HG03103 (cell line): ENCODE results near the gene ADK.

Source experiments
- ATAC-seq: cut with Tn5 transposase; IDR thresholded peaks from one replicate; pipeline ENCODE4 v1.9.1; 2021; ENCODE audit warnings: low read depth; ENCODE audit not compliant: unreplicated experiment

Gene ADK

GRCh38 chr10:74400186-74400585 lies 249.2 kb downstream of the ADK start:
- ATAC-seq, result no peak

GRCh38 chr10:74406006-74406405 lies 255.0 kb downstream of the ADK start:
- ATAC-seq, result no peak

DNA sequence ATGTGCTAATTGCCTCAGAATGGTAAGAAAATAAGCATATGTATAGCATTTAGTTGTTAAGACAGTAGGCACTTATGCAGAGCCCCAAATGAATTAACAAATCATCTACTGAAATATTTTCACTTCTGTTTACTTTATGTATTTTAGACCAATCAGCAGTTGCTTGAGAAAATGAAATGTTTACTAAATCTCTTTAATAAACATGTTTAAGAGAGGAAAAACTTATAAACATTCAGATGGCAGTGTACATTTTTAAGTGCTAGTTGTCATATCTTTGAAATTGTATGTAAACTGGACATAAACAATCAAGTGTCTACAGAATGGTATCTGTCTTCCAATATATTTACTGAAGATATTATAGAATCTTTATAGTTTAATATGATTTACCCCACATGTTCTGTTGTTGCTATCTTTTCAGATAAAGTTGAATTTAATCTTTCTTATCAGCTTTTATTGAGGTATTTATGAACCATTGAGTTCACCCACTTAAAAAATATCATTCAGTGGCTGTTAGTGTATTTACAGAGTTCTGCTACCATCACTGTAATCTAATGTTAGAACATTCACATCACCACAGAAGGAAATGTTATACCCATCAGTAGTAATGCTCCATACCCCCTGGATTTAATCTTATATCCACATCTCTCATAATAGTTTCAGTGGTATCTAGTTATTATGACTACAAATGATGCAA lies 264.3 kb downstream of the ADK start:
- no peak for ATAC-seq

DNA sequence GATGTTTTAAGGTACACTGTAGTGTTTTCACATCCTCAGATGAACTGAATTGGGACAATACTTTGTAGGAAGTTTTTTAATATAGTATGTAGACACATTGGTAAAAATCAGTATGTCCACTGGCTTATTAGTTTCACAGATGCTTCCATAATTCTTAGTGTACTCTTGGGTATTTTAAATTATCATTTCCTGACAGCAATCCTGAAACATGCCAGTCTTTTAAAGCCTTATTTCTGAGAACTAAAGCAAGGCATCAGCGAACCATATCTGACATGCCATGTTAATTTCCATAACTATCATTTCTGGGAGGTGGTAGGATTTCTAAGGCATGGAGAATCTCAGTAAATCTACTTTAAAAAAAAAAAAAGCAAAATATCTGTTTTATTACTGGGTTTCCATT lies 266.4 kb downstream of the ADK start:
- no peak for ATAC-seq

GRCh38 chr10:74418285-74418872 lies 267.4 kb downstream of the ADK start:
- ATAC-seq, result no peak

DNA sequence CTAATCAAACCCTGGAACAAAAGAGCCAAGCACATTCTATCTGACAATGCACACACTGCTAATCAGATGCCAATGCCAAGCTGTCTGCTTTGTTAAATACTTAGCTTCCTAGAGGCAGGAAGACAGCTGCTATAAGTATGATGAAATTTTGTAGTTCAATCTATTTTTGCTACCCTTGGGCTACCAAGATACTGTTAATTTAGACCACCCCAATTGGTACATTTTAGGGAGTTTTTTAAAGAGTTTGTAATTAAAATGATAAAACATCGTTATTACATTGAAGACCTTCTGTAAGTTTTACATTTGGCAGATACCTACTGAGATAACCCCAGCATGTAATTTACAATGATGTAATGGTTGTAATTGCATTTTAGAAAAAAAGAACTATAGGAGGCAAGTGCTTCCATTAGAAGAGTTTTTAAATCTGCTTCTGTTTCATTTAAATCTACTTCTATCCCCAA lies 268.5 kb downstream of the ADK start:
- no peak for ATAC-seq

DNA sequence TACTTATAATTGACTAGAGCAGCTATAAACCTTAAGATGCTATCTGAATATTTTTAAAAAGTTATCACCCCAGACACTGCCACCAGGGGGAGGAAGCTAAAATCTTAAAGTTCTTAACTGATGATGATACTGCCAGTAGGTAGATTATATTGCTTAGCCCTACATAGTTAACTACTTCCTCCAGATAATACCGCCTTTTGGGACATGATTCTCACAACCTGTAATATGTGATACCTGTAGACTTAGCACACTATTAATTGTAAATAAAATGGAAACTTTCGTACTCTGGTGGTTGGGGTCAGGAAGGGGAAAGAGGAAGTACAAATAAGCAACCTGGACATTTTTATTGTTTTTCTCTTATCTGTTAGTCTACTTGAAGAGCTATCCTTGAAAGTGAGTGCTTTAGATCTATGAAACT lies 268.9 kb downstream of the ADK start:
- ATAC-seq, result no peak

- no peak for ATAC-seq
Measured at GRCh38 chr10:74424565-74424964, 273.5 kb downstream of the ADK start.

DNA sequence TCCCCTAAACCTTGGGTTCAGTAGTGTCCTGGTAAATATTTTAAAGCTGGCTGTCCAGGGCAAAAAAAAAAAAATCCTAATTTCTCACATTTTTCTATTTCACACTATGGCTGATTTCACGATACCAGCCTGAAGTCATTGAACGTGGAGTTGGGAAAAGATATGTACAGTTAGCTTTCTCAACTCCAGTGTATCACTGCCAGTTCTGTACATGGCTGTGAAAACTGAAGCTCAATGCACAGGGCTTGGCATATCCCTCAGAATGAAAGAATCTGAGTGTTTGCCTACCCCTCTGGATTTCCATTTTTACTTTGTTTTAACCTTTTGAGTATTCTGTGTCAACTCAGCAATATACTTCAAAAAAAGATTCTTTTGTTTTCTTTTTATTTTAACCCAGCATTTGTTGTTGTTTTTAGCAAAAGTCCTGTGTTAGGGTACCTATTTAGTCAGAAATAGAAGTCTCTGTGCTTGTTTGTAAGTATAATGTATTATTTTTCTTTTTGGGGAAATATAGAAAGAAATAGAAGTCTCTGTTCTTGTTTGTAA lies 274.5 kb downstream of the ADK start:
- no peak for ATAC-seq

- no peak for ATAC-seq
Measured at GRCh38 chr10:74431816-74432215, 280.8 kb downstream of the ADK start.

- ATAC-seq, result no peak
Measured at GRCh38 chr10:74432841-74433594, 282.0 kb downstream of the ADK start.

- no peak for ATAC-seq
Measured at GRCh38 chr10:74433595-74433956, 282.6 kb downstream of the ADK start.

DNA sequence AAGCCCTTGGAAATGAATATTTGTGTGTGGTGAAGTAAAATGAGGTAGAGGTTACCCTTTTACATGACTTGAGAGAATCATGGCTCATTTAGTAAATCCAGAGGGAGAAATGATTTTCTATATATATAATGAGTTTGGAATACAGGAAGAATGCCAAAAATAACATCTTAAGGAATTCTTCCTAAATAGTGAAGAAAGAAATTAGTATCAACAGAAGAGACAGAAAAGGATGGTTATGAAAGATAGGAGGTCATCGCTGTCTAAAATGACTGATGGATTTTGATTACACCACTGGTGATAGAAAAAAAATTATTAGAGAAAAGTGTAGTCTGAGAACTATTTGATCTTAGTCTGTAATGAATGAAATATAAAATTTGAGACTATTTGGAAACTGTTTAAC lies 283.0 kb downstream of the ADK start:
- no peak for ATAC-seq

- no peak for ATAC-seq
Measured at GRCh38 chr10:74434547-74434946, 283.5 kb downstream of the ADK start.

DNA sequence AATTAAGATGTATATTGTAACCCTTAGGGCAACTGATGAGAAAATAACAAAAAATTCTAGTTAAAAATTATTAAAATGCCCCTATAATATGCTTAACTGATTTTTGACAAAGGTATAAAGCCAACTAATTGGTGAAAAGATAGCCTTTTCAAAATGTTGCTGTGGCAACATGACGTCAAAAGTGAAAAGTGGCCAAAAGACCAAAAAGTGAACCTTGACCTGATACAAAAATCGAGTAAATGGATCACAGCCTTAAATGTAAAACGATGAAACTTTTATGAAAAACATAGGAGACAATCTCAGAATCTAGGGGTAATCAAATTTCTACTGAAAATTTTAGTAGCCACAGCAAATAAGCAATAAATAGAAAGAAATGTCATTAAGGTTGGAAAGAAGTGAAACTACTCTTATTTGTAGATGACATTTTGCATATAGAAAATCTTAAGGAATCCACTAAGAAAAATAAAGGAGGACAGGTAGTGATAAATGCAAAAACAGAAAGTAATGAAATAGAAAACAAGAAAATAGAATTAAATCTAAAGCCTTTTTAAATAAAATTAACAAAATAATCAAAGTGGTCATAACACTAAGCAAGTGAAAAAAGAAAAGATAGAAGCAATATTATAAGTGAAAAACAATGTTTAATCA lies 285.6 kb downstream of the ADK start:
- no peak for ATAC-seq

DNA sequence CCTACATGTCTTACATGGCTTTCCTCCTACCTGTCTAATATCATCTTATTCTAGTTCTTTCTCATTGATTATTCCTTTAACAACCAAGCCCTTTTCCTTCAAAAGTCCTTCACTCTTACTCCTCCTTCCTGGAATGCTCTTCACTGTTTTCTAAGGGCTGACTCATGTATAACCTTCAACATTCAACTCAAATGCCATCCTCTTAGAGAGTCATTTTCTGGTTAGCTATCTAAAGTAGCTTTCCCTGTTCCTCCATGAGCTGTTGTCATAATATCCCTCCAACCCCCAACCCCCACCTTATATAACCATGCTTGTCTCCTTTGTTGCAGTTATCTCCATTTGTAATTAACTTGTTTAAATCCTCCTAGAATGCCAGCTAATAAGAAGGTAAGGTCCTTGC lies 286.8 kb downstream of the ADK start:
- no peak for ATAC-seq

DNA sequence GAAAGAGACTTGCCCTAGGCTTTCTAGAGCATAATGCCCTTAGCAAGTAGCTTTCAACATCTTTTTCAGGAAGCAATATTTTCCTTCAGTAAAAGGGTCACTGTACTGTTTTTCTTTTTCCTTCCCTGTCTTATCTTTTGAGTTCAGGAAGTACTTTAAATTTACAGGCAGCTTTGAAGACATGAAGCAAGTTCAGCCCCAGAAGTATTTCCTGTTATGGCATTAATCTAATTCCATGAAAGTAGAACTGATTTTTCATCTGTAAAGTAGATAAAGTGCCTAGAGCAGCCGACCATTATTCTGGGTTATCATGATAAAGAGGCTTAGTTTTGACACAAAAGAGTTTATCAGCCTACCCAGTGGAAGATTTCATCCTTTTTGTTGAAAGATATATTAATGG lies 288.2 kb downstream of the ADK start:
- no peak for ATAC-seq

- no peak for ATAC-seq
Measured at GRCh38 chr10:74445493-74445892, 294.5 kb downstream of the ADK start.

- no peak for ATAC-seq
Measured at GRCh38 chr10:74450602-74451001, 299.6 kb downstream of the ADK start.

DNA sequence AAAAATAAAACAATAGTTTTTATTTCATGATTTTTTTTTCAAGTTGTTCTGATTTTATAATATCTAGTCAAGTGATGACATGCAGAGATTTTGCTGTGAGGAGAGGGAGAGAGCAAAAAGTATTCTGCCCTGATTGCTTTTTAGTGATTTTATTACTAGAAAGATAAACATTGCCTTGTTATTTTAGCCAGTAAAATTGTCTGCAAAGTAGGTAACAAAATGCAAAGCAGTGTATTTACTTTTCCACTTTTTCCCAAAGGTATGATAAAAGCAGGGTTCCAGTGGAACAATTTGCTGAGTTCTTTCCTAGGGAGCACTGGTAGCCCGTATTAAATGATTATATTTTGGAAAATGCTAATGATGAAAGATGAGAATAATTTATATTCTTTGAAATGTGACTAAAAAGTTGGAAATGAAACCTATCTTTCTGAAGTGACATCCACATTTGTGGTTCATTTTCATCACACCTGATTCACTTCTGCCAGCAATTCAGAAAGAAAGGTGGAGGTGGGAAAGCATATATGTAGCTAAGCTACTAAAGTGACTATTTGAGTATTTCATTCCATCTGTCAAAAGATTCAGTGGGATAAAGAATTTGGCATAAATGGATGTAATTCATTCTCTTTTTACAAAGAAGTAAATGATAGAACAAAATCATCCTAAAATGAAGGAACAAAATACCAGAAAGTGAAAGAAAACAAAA lies 300.3 kb downstream of the ADK start:
- ATAC-seq, result no peak
